Osteoblast (primary cell): ENCODE measurements around the gene RAPSN. TPM values are rescaled to one million over a fixed set of nuclear protein-coding genes. Genes with fewer than 3 reads are reported as not detected.

Experiments used
- DNase-seq: peaks from one replicate; pipeline ENCODE4 v3.0.0; 2011; ENCODE audit warnings: low spot score, mixed read lengths; ENCODE audit not compliant: insufficient read length; ENCODE audit errors: missing footprints
- H2AFZ ChIP-seq: 2 replicates; pipeline ENCODE4 v1.6.0; 2011; ENCODE audit warnings: mild to moderate bottlenecking, low read length
- H3K27ac ChIP-seq: 2 replicates; pipeline ENCODE4 v1.5.1; 2011; ENCODE audit warnings: mild to moderate bottlenecking, low read depth, low read length, moderate library complexity
- H3K27me3 ChIP-seq: 2 replicates; pipeline ENCODE4 v1.6.0; 2012; ENCODE audit warnings: mild to moderate bottlenecking, control low read depth, inconsistent platforms, low read length, moderate library complexity; ENCODE audit not compliant: insufficient read depth
- H3K36me3 ChIP-seq: 2 replicates; pipeline ENCODE4 v1.5.1; 2011; ENCODE audit warnings: mild to moderate bottlenecking, low read length, control low read depth, moderate library complexity; ENCODE audit not compliant: insufficient read depth
- H3K4me1 ChIP-seq: 2 replicates; pipeline ENCODE4 v1.5.1; 2011; ENCODE audit warnings: mild to moderate bottlenecking, low read length, control low read depth, moderate library complexity; ENCODE audit not compliant: insufficient read depth
- H3K4me2 ChIP-seq: 2 replicates; pipeline ENCODE4 v1.6.0; 2011; ENCODE audit warnings: mild to moderate bottlenecking, low read length; ENCODE audit not compliant: insufficient read depth
- H3K4me3 ChIP-seq: fragments of 200-600 bp; sonication (generic); 3 replicates; pipeline ENCODE4 v1.5.1; 2012; ENCODE audit warnings: mild to moderate bottlenecking, low read length, inconsistent platforms; ENCODE audit not compliant: insufficient read depth
- H3K79me2 ChIP-seq: 2 replicates; pipeline ENCODE4 v1.6.0; 2012; ENCODE audit warnings: mild to moderate bottlenecking, low read length, control low read depth, inconsistent platforms; ENCODE audit not compliant: insufficient read depth
- H3K9me3 ChIP-seq: 2 replicates; pipeline ENCODE4 v1.5.1; 2011; ENCODE audit warnings: low read depth, low read length, control low read depth
- H4K20me1 ChIP-seq: 2 replicates; pipeline ENCODE4 v1.6.0; 2012; ENCODE audit warnings: mild to moderate bottlenecking, low read length, control low read depth; ENCODE audit not compliant: insufficient read depth
- CTCF ChIP-seq: IDR thresholded peaks from 2 replicates; pipeline ENCODE4 v1.5.1; 2011; ENCODE audit warnings: mild to moderate bottlenecking, low read depth, low read length, moderate library complexity; ENCODE audit errors: extremely low read depth
- total RNA-seq: library from RNA; depleted of rRNA; stranded (reverse); fragments of >200 nt; gene quantifications from 2 replicates; pipeline ENCODE4 v1.2.3, GENCODE V29; 2012

The RAPSN gene
- total RNA-seq, 1 donor: 0.36 TPM

- DNase-seq: no peak
- Histone ChIP-seq H3K9me3 (no peaks in the 10 kb centered on the region), H3K4me2 (no peak overlapping the region), H3K4me3 (no peak overlapping the region), H2AFZ (no peak overlapping the region), H3K79me2 (no peaks in the 10 kb centered on the region), H3K27ac (no peak overlapping the region), H3K4me1 (no peaks in the 10 kb centered on the region), H3K27me3 (no peaks in the 10 kb centered on the region), H4K20me1 (no peaks in the 10 kb centered on the region), H3K36me3 (no peaks in the 10 kb centered on the region)
- TF ChIP-seq CTCF: no peak
These were observed 2.5 kb upstream of the RAPSN start for GRCh38 chr11:47451436-47451835.

- no peak overlapping the region for H3K4me2 ChIP-seq
- no peak overlapping the region for H3K4me3 ChIP-seq
- H3K36me3 ChIP-seq: no peaks in the 10 kb centered on the region
- H2AFZ ChIP-seq: no peak overlapping the region
- no peaks in the 10 kb centered on the region for H3K9me3 ChIP-seq
- TF ChIP-seq CTCF: no peak
- no peaks in the 10 kb centered on the region for H4K20me1 ChIP-seq
- H3K4me1 ChIP-seq: no peaks in the 10 kb centered on the region
- H3K27ac ChIP-seq: no peak overlapping the region
- H3K79me2 ChIP-seq: no peaks in the 10 kb centered on the region
- no peaks in the 10 kb centered on the region for H3K27me3 ChIP-seq
- DNase-seq: no peak
These were observed 605 bp upstream of the RAPSN start for GRCh38 chr11:47449541-47449940.

- H3K4me2 ChIP-seq: no peak overlapping the region
These were observed 1.0 kb downstream of the RAPSN start for GRCh38 chr11:47447906-47448305.

GRCh38 chr11:47446833-47447232 lies 2.1 kb downstream of the RAPSN start:
- Histone ChIP-seq H3K79me2 (no peaks in the 10 kb centered on the region), H3K27ac (no peak overlapping the region), H3K4me3 (no peak overlapping the region), H3K36me3 (no peaks in the 10 kb centered on the region), H3K4me1 (no peaks in the 10 kb centered on the region), H2AFZ (no peak overlapping the region), H3K9me3 (no peaks in the 10 kb centered on the region), H3K4me2 (no peak overlapping the region), H4K20me1 (no peaks in the 10 kb centered on the region), H3K27me3 (no peaks in the 10 kb centered on the region)
- no peak for DNase-seq
- no peak for TF ChIP-seq CTCF

More at GRCh38 chr11:47447906-47448305, 1.0 kb downstream of the RAPSN start:
- H2AFZ ChIP-seq: no peak overlapping the region
- H3K9me3 ChIP-seq: no peaks in the 10 kb centered on the region
- no peak for TF ChIP-seq CTCF
- no peaks in the 10 kb centered on the region for H3K4me1 ChIP-seq
- no peak overlapping the region for H3K4me3 ChIP-seq
- H3K27me3 ChIP-seq: no peaks in the 10 kb centered on the region
- H3K36me3 ChIP-seq: no peaks in the 10 kb centered on the region
- H3K79me2 ChIP-seq: no peaks in the 10 kb centered on the region
- H4K20me1 ChIP-seq: no peaks in the 10 kb centered on the region
- no peak overlapping the region for H3K27ac ChIP-seq
- DNase-seq: no peak
